Measurements from ENCODE around the gene AKAP6. TPM values are rescaled to one million over a fixed set of nuclear protein-coding genes. Genes with fewer than 3 reads are reported as not detected.

The AKAP6 gene
- total and polyA plus RNA-seq, 10 of the 15 experiments (the other 5 are each of a cell fraction or from before 2014, with no cell fraction given): 0.35 to 5.9 (median 2.2) TPM

DNA sequence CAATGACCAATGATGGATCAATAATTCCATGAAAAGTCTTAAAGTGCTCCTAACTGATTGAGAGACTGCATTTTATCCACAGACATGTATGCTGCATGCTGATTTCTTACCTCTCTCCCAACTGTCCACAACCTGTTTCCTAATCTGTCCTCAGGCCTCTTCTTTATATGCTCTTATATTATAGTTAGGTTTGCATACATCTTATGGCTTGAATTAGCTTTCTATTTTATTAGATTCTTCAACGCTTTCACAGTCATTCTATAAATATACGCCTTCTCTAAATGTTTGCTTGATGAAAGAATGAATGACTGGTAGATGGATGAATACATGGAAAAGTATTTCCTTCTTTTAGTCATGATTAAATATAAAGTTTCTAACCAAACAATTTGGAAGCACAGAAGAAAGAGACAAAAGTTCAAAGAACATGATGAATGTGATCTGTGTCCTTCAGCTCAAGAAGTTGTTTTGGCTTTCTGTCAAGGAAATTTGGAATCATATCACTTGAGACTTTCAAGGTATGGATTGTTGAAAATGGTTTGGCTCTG, 517.8 kb downstream of the AKAP6 start (continued):
- TF ChIP-seq, protein P1, sequence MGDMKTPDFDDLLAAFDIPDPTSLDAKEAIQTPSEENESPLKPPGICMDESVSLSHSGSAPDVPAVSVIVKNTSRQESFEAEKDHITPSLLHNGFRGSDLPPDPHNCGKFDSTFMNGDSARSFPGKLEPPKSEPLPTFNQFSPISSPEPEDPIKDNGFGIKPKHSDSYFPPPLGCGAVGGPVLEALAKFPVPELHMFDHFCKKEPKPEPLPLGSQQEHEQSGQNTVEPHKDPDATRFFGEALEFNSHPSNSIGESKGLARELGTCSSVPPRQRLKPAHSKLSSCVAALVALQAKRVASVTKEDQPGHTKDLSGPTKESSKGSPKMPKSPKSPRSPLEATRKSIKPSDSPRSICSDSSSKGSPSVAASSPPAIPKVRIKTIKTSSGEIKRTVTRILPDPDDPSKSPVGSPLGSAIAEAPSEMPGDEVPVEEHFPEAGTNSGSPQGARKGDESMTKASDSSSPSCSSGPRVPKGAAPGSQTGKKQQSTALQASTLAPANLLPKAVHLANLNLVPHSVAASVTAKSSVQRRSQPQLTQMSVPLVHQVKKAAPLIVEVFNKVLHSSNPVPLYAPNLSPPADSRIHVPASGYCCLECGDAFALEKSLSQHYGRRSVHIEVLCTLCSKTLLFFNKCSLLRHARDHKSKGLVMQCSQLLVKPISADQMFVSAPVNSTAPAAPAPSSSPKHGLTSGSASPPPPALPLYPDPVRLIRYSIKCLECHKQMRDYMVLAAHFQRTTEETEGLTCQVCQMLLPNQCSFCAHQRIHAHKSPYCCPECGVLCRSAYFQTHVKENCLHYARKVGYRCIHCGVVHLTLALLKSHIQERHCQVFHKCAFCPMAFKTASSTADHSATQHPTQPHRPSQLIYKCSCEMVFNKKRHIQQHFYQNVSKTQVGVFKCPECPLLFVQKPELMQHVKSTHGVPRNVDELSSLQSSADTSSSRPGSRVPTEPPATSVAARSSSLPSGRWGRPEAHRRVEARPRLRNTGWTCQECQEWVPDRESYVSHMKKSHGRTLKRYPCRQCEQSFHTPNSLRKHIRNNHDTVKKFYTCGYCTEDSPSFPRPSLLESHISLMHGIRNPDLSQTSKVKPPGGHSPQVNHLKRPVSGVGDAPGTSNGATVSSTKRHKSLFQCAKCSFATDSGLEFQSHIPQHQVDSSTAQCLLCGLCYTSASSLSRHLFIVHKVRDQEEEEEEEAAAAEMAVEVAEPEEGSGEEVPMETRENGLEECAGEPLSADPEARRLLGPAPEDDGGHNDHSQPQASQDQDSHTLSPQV (IDR thresholded peaks at IDR 0.05): no peak

DNA sequence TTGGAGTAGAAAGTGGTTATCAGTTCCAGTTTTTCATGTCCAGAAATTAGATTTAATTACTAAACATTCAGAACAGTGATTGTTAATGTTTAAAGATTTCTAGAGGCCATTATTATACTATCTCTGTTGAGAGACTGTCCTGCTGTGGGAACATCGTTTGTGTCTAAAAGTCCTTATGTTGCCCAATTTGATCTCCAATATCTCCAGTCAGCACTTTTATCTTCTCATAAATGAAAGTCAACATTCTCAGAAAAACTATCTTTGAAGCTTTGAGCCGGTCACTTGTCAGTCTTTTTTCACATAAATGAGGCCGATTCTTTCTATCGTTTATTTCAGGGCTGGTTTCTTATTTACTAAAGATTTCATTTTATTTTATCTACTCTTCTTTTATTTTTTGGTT, 518.8 kb downstream of the AKAP6 start:
- no peak for FAIRE-seq
- BruUV-seq (replicated peaks): no TSS peak
- no peak for TF ChIP-seq EZH2 (IDR thresholded peaks at IDR 0.05; ENCODE audit: borderline replicate concordance, control insufficient read depth, low read depth, low read length)
- no peak for TF ChIP-seq IKZF1 (conservative IDR thresholded peaks at IDR 0.05)
- TF ChIP-seq YY1 (IDR thresholded peaks at IDR 0.05; ENCODE audit: low read depth, low read length): no peak
- TF ChIP-seq, protein P2, sequence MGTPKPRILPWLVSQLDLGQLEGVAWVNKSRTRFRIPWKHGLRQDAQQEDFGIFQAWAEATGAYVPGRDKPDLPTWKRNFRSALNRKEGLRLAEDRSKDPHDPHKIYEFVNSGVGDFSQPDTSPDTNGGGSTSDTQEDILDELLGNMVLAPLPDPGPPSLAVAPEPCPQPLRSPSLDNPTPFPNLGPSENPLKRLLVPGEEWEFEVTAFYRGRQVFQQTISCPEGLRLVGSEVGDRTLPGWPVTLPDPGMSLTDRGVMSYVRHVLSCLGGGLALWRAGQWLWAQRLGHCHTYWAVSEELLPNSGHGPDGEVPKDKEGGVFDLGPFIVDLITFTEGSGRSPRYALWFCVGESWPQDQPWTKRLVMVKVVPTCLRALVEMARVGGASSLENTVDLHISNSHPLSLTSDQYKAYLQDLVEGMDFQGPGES (IDR thresholded peaks at IDR 0.05): no peak
- TF ChIP-seq EGR1 (IDR thresholded peaks at IDR 0.05; ENCODE audit: borderline replicate concordance in 1 of 2, low read depth in 2 of 2, low read length in 2 of 2): no peak
- no peak for TF ChIP-seq SMARCA5 (IDR thresholded peaks at IDR 0.05)
- no peak for TF ChIP-seq RUNX3 (IDR thresholded peaks at IDR 0.05; ENCODE audit: low read length)
- TF ChIP-seq, protein P3, sequence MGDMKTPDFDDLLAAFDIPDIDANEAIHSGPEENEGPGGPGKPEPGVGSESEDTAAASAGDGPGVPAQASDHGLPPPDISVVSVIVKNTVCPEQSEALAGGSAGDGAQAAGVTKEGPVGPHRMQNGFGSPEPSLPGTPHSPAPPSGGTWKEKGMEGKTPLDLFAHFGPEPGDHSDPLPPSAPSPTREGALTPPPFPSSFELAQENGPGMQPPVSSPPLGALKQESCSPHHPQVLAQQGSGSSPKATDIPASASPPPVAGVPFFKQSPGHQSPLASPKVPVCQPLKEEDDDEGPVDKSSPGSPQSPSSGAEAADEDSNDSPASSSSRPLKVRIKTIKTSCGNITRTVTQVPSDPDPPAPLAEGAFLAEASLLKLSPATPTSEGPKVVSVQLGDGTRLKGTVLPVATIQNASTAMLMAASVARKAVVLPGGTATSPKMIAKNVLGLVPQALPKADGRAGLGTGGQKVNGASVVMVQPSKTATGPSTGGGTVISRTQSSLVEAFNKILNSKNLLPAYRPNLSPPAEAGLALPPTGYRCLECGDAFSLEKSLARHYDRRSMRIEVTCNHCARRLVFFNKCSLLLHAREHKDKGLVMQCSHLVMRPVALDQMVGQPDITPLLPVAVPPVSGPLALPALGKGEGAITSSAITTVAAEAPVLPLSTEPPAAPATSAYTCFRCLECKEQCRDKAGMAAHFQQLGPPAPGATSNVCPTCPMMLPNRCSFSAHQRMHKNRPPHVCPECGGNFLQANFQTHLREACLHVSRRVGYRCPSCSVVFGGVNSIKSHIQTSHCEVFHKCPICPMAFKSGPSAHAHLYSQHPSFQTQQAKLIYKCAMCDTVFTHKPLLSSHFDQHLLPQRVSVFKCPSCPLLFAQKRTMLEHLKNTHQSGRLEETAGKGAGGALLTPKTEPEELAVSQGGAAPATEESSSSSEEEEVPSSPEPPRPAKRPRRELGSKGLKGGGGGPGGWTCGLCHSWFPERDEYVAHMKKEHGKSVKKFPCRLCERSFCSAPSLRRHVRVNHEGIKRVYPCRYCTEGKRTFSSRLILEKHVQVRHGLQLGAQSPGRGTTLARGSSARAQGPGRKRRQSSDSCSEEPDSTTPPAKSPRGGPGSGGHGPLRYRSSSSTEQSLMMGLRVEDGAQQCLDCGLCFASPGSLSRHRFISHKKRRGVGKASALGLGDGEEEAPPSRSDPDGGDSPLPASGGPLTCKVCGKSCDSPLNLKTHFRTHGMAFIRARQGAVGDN (IDR thresholded peaks at IDR 0.05): no peak
- TF ChIP-seq YBX1 (IDR thresholded peaks at IDR 0.05): no peak
- TF ChIP-seq ASH2L (IDR thresholded peaks at IDR 0.05; ENCODE audit: borderline replicate concordance, low read depth): no peak
- no peak for TF ChIP-seq NRF1 (conservative IDR thresholded peaks at IDR 0.05; ENCODE audit: low read depth, low read length)
- TF ChIP-seq SPI1 (IDR thresholded peaks at IDR 0.05; ENCODE audit: borderline replicate concordance, insufficient read depth, low read depth, low read length): no peak
- no peak for TF ChIP-seq POLR2AphosphoS2 (IDR thresholded peaks at IDR 0.05; ENCODE audit: low read depth, low read length)

More for the DNA sequence above, 518.8 kb downstream of the AKAP6 start:
- RAD21 ChIA-PET (ENCODE audit: unreplicated experiment): no interaction called here
- ATAC-seq: no peak
- CTCF ChIA-PET: no interaction called here
- POLR2A ChIA-PET: no interaction called here
- H3K4me3 ChIP-seq: no peak overlapping the region
- no peaks in the 10 kb centered on the region for H3K4me1 ChIP-seq (ENCODE audit: control insufficient read depth, insufficient read depth, low read length)
- SMC1A ChIA-PET (ENCODE audit: uncharacterized antibody, unreplicated experiment): no interaction called here
- H3K9me3 ChIP-seq (replicated peaks; ENCODE audit: control insufficient read depth, insufficient read depth, low read length): no peaks in the 10 kb centered on the region
- H3K27me3 ChIP-seq (replicated peaks in 1 of 2; ENCODE audit: control insufficient read depth in 2 of 2, insufficient read depth in 2 of 2, low read length in 1 of 2): no peaks in the 10 kb centered on the region; a peak in 1 of 4 replicates
- no peak overlapping the region for H3K4me2 ChIP-seq (ENCODE audit: control insufficient read depth, insufficient read depth)
- in situ Hi-C loops (cut with MboI) (no loop called here), intact Hi-C loops (cut with micrococcal nuclease; ENCODE audit: unreplicated experiment) (no loop called here)
- H2AFZ ChIP-seq (ENCODE audit: control insufficient read depth, low read depth, low read length): no peak overlapping the region
- DNase-seq (ENCODE audit: low read depth, low spot score): no peak
- WGBS (ENCODE audit: insufficient coverage, insufficient replicate concordance, low lambda C conversion rate, missing lambda C conversion rate): 96% methylated on average over 4 of the region's 4 CpGs
- H3K27ac ChIP-seq (ENCODE audit: control insufficient read depth, insufficient read depth): no peak overlapping the region
- H3K36me3 ChIP-seq (ENCODE audit: control insufficient read depth in 2 of 2, insufficient read depth in 2 of 2, low read length in 1 of 2): no peaks in the 10 kb centered on the region
- H4K20me1 ChIP-seq (ENCODE audit: control insufficient read depth, insufficient read depth): no peaks in the 10 kb centered on the region
- no peak overlapping the region for H3K9ac ChIP-seq (ENCODE audit: control insufficient read depth, insufficient read depth, low read length)
- no peaks in the 10 kb centered on the region for H3K79me2 ChIP-seq (ENCODE audit: control insufficient read depth, insufficient read depth, low read length)
